HUES6 (cell line): ENCODE data around the gene MICAL2.

Source experiments
- H3K27ac ChIP-seq: 2 replicates; pipeline ENCODE4 v1.7.0; 2013; ENCODE audit warnings: low read depth, mild to moderate bottlenecking, low read length, inconsistent platforms
- H3K27me3 ChIP-seq: 2 replicates; pipeline ENCODE4 v1.6.1; 2013; ENCODE audit warnings: low read length; ENCODE audit not compliant: control insufficient read depth, insufficient read depth
- H3K36me3 ChIP-seq: 2 replicates; pipeline ENCODE4 v1.6.1; 2013; ENCODE audit warnings: low read length; ENCODE audit not compliant: control insufficient read depth, insufficient read depth
- H3K4me1 ChIP-seq: 2 replicates; pipeline ENCODE4 v1.6.1; 2013; ENCODE audit warnings: low read length; ENCODE audit not compliant: control insufficient read depth, insufficient read depth
- H3K4me3 ChIP-seq: 2 replicates; pipeline ENCODE4 v1.5.1; 2013; ENCODE audit warnings: low read depth, low read length
- H3K9ac ChIP-seq: one replicate; pipeline ENCODE4 v1.6.1; 2013; ENCODE audit warnings: mild to moderate bottlenecking, low read length
- H3K9me3 ChIP-seq: 2 replicates; pipeline ENCODE4 v1.6.1; 2013; ENCODE audit warnings: low read depth, low read length; ENCODE audit not compliant: control insufficient read depth, insufficient read depth

Gene MICAL2

GRCh38 chr11:12100429-12100828, 10.0 kb upstream of the MICAL2 start:
- Histone ChIP-seq H3K9me3 (no peaks in the 10 kb centered on the region), H3K4me3 (no peak overlapping the region), H3K4me1 (peaks cover 20% of the 10 kb centered on the region), H3K27me3 (peaks cover 24% of the 10 kb centered on the region; the same call in 1 of the 2 replicates), H3K9ac (no peak overlapping the region), H3K36me3 (no peaks in the 10 kb centered on the region), H3K27ac (no peak overlapping the region)

- H3K9ac ChIP-seq, result no peak overlapping the region
- H3K27ac ChIP-seq, result no peak overlapping the region
- no peaks in the 10 kb centered on the region for H3K36me3 ChIP-seq
- H3K4me1 ChIP-seq, result peaks cover 18% of the 10 kb centered on the region
- H3K9me3 ChIP-seq, result no peaks in the 10 kb centered on the region
- H3K27me3 ChIP-seq, result peaks cover 25% of the 10 kb centered on the region; the same call in 1 of the 2 replicates
- no peak overlapping the region for H3K4me3 ChIP-seq
Observed at GRCh38 chr11:12100841-12101242, 9.5 kb upstream of the MICAL2 start.

GRCh38 chr11:12101318-12101717, 9.1 kb upstream of the MICAL2 start:
- H3K9ac ChIP-seq, result no peak overlapping the region
- peaks cover 25% of the 10 kb centered on the region; the same call in 1 of the 2 replicates for H3K27me3 ChIP-seq
- H3K4me3 ChIP-seq, result no peak overlapping the region
- peaks cover 18% of the 10 kb centered on the region for H3K4me1 ChIP-seq
- no peaks in the 10 kb centered on the region for H3K9me3 ChIP-seq
- no peak overlapping the region for H3K27ac ChIP-seq
- no peaks in the 10 kb centered on the region for H3K36me3 ChIP-seq

GRCh38 chr11:12102588-12103410, 7.6 kb upstream of the MICAL2 start:
- Histone ChIP-seq H3K36me3 (no peaks in the 10 kb centered on the region), H3K9ac (no peak overlapping the region), H3K4me1 (peaks cover 18% of the 10 kb centered on the region), H3K27me3 (peaks cover 25% of the 10 kb centered on the region; the same call in 1 of the 2 replicates), H3K4me3 (no peak overlapping the region), H3K27ac (no peak overlapping the region), H3K9me3 (no peaks in the 10 kb centered on the region)

GRCh38 chr11:12103411-12104225, 6.8 kb upstream of the MICAL2 start:
- Histone ChIP-seq H3K9ac (no peak overlapping the region), H3K27me3 (peaks cover 28% of the 10 kb centered on the region; the same call in 1 of the 2 replicates), H3K4me1 (peaks cover 18% of the 10 kb centered on the region), H3K36me3 (no peaks in the 10 kb centered on the region), H3K27ac (no peak overlapping the region), H3K4me3 (no peak overlapping the region), H3K9me3 (no peaks in the 10 kb centered on the region)

- H3K4me1 ChIP-seq, result peaks cover 25% of the 10 kb centered on the region
Observed at GRCh38 chr11:12105471-12105870, 4.9 kb upstream of the MICAL2 start.

GRCh38 chr11:12106101-12106500, 4.3 kb upstream of the MICAL2 start:
- Histone ChIP-seq H3K4me3 (no peak overlapping the region), H3K36me3 (no peaks in the 10 kb centered on the region), H3K9ac (no peak overlapping the region), H3K27me3 (peaks cover 41% of the 10 kb centered on the region), H3K4me1 (peaks cover 26% of the 10 kb centered on the region), H3K27ac (no peak overlapping the region), H3K9me3 (no peaks in the 10 kb centered on the region)

More at GRCh38 chr11:12105471-12105870, 4.9 kb upstream of the MICAL2 start:
- Histone ChIP-seq H3K27ac (no peak overlapping the region), H3K9ac (no peak overlapping the region), H3K27me3 (peaks cover 42% of the 10 kb centered on the region), H3K36me3 (no peaks in the 10 kb centered on the region), H3K4me3 (no peak overlapping the region), H3K9me3 (no peaks in the 10 kb centered on the region)

GRCh38 chr11:12106501-12106900, 3.9 kb upstream of the MICAL2 start:
- H3K27ac ChIP-seq, result no peak overlapping the region
- peaks cover 29% of the 10 kb centered on the region for H3K4me1 ChIP-seq
- H3K36me3 ChIP-seq, result no peaks in the 10 kb centered on the region
- no peaks in the 10 kb centered on the region for H3K9me3 ChIP-seq
- no peak overlapping the region for H3K4me3 ChIP-seq
- peaks cover 45% of the 10 kb centered on the region for H3K27me3 ChIP-seq
- no peak overlapping the region for H3K9ac ChIP-seq

- Histone ChIP-seq H3K4me1 (peaks cover 13% of the 10 kb centered on the region), H3K9me3 (no peaks in the 10 kb centered on the region), H3K9ac (no peak overlapping the region)
Observed at GRCh38 chr11:12108875-12109453, 1.4 kb upstream of the MICAL2 start.

GRCh38 chr11:12109591-12110196, 696 bp upstream of the MICAL2 start:
- Histone ChIP-seq H3K27me3 (peaks cover 53% of the 10 kb centered on the region), H3K4me1 (peaks cover 11% of the 10 kb centered on the region), H3K27ac (no peak overlapping the region), H3K9me3 (no peaks in the 10 kb centered on the region), H3K4me3 (peak overlapping the region; percentile 62), H3K36me3 (no peaks in the 10 kb centered on the region), H3K9ac (no peak overlapping the region)

More at GRCh38 chr11:12108875-12109453, 1.4 kb upstream of the MICAL2 start:
- Histone ChIP-seq H3K4me3 (no peak overlapping the region), H3K36me3 (no peaks in the 10 kb centered on the region), H3K27me3 (peaks cover 59% of the 10 kb centered on the region), H3K27ac (no peak overlapping the region)
